Skeletal muscle tissue (tissue), 4 donors: ENCODE data around the gene S1PR4. TPM values are rescaled to one million over a fixed set of nuclear protein-coding genes. Genes with fewer than 3 reads are reported as not detected.

ENCODE experiments used
- H3K27ac ChIP-seq: one replicate; pipeline ENCODE4 v1.7.0; 2013; ENCODE audit warnings: mild to moderate bottlenecking, low read depth, low read length, inconsistent platforms
- H3K27me3 ChIP-seq, 3 donors: one replicate each; pipeline ENCODE4 v1.7.0; 2013; ENCODE audit warnings: low read length in 3 of 3; ENCODE audit not compliant: control insufficient read depth in 3 of 3, insufficient read depth in 3 of 3
- H3K36me3 ChIP-seq, 3 donors: one replicate each; pipeline ENCODE4 v1.7.0; 2013; ENCODE audit warnings: low read length in 3 of 3; ENCODE audit not compliant: control insufficient read depth in 3 of 3, insufficient read depth in 3 of 3
- H3K4me1 ChIP-seq, 3 donors: one replicate each; pipeline ENCODE4 v1.7.0; 2013; ENCODE audit warnings: low read length in 3 of 3, mild to moderate bottlenecking in 3 of 3; ENCODE audit not compliant: control insufficient read depth in 3 of 3, insufficient read depth in 3 of 3
- H3K4me3 ChIP-seq, 3 donors: one replicate each; pipeline ENCODE4 v1.7.0; 2013; ENCODE audit warnings: low read length in 3 of 3
- H3K9ac ChIP-seq, 3 donors: one replicate each; pipeline ENCODE4 v1.7.0; 2013; ENCODE audit warnings: low read length in 3 of 3, mild to moderate bottlenecking in 3 of 3, moderate library complexity in 2 of 3, low read depth in 1 of 3
- H3K9me3 ChIP-seq, 3 donors: one replicate each; pipeline ENCODE4 v1.7.0; 2013; ENCODE audit warnings: low read length in 3 of 3; ENCODE audit not compliant: control insufficient read depth in 3 of 3
- total RNA-seq: library from RNA; depleted of rRNA; stranded (reverse); fragments of >200 nt; gene quantifications from one replicate; pipeline ENCODE4 v1.2.3, GENCODE V29; 2014
- donor health status: Osteomylitis.

S1PR4 gene
- total RNA-seq, 1 donor from 2014 or later = 2.1 TPM

GRCh38 chr19:3193256-3194105, 14.9 kb downstream of the S1PR4 start:
- H3K27me3 ChIP-seq = no peaks in the 10 kb centered on the region
- no peaks in the 10 kb centered on the region for H3K9me3 ChIP-seq
- H3K4me1 ChIP-seq = peaks cover 0 to 2% (median 0%) of the 10 kb centered on the region in 3 donors
- no peak overlapping the region for H3K27ac ChIP-seq
- H3K36me3 ChIP-seq = peaks cover 0 to 9% (median 3%) of the 10 kb centered on the region in 3 donors
- no peak overlapping the region for H3K9ac ChIP-seq
- no peak overlapping the region for H3K4me3 ChIP-seq

- no peak overlapping the region for H3K27ac ChIP-seq
- H3K9me3 ChIP-seq = no peaks in the 10 kb centered on the region
- peaks cover under 1 to 7% (median 5%) of the 10 kb centered on the region in 3 donors for H3K36me3 ChIP-seq
- H3K27me3 ChIP-seq = no peaks in the 10 kb centered on the region
- no peaks in the 10 kb centered on the region for H3K4me1 ChIP-seq
- H3K4me3 ChIP-seq = no peak overlapping the region
- no peak overlapping the region for H3K9ac ChIP-seq
Measured at GRCh38 chr19:3194106-3195087, 15.8 kb downstream of the S1PR4 start.

- no peaks in the 10 kb centered on the region for H3K27me3 ChIP-seq
- no peaks in the 10 kb centered on the region for H3K4me1 ChIP-seq
- H3K27ac ChIP-seq = no peak overlapping the region
- no peak overlapping the region for H3K4me3 ChIP-seq
- H3K36me3 ChIP-seq = peaks cover 0 to 8% (median 5%) of the 10 kb centered on the region in 3 donors
- H3K9me3 ChIP-seq = no peaks in the 10 kb centered on the region
- H3K9ac ChIP-seq = no peak overlapping the region
Measured at GRCh38 chr19:3196064-3196932, 17.7 kb downstream of the S1PR4 start.

GRCh38 chr19:3196933-3197205, 18.3 kb downstream of the S1PR4 start:
- H3K4me3 ChIP-seq = no peak overlapping the region

GRCh38 chr19:3198901-3199700, 20.5 kb downstream of the S1PR4 start:
- Histone ChIP-seq H3K9ac (no peak overlapping the region), H3K27me3 (no peaks in the 10 kb centered on the region), H3K4me1 (no peaks in the 10 kb centered on the region), H3K27ac (no peak overlapping the region), H3K9me3 (no peaks in the 10 kb centered on the region), H3K36me3 (peaks cover 5 to 12% (median 12%) of the 10 kb centered on the region in 3 donors), H3K4me3 (no peak overlapping the region)

More at GRCh38 chr19:3196933-3197205, 18.3 kb downstream of the S1PR4 start:
- Histone ChIP-seq H3K9ac (no peak overlapping the region), H3K27me3 (no peaks in the 10 kb centered on the region), H3K9me3 (no peaks in the 10 kb centered on the region), H3K36me3 (peaks cover 0 to 11% (median 5%) of the 10 kb centered on the region in 3 donors), H3K4me1 (no peaks in the 10 kb centered on the region), H3K27ac (no peak overlapping the region)

- H3K9ac ChIP-seq = no peak overlapping the region
- H3K27me3 ChIP-seq = no peaks in the 10 kb centered on the region
- H3K36me3 ChIP-seq = peaks cover 9 to 22% (median 20%) of the 10 kb centered on the region in 3 donors
- H3K9me3 ChIP-seq = no peaks in the 10 kb centered on the region
- no peak overlapping the region for H3K27ac ChIP-seq
- no peak overlapping the region for H3K4me3 ChIP-seq
- no peaks in the 10 kb centered on the region for H3K4me1 ChIP-seq
Measured at GRCh38 chr19:3201072-3201700, 22.6 kb downstream of the S1PR4 start.

- H3K36me3 ChIP-seq = peaks cover 13 to 24% (median 21%) of the 10 kb centered on the region in 3 donors
- H3K4me3 ChIP-seq = no peak overlapping the region
- H3K27ac ChIP-seq = no peak overlapping the region
- H3K27me3 ChIP-seq = no peaks in the 10 kb centered on the region
- H3K4me1 ChIP-seq = no peaks in the 10 kb centered on the region
- H3K9me3 ChIP-seq = no peaks in the 10 kb centered on the region
- no peak overlapping the region for H3K9ac ChIP-seq
Measured at GRCh38 chr19:3201911-3202310, 23.3 kb downstream of the S1PR4 start.

- Histone ChIP-seq H3K36me3 (peaks cover 17 to 28% (median 22%) of the 10 kb centered on the region in 3 donors), H3K27me3 (no peaks in the 10 kb centered on the region), H3K4me1 (no peaks in the 10 kb centered on the region), H3K9ac (no peak overlapping the region), H3K27ac (no peak overlapping the region), H3K9me3 (no peaks in the 10 kb centered on the region), H3K4me3 (no peak overlapping the region)
Measured at GRCh38 chr19:3202346-3202745, 23.8 kb downstream of the S1PR4 start.
